Measurements from ENCODE around the gene STAT5A.

DNA sequence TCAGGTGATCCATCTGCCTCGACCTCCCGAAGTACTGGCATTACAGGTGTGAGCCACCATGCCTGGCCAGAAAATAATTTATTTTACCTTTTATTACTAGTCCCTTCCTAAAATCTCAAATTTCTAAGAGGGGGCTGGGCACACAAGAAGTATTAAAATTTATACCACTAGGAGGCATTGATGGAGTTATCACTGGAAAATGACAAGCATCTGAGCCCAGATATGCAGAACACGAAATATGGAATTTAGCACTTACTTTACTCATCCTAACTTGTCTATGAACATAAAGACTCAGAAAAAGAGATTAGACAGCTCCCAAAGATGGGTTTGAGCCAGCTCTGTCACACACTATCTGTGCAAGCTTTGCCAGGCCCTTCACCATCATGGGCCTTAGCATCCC lies 46.4 kb downstream of the STAT5A start:
- TF ChIP-seq, protein P1, sequence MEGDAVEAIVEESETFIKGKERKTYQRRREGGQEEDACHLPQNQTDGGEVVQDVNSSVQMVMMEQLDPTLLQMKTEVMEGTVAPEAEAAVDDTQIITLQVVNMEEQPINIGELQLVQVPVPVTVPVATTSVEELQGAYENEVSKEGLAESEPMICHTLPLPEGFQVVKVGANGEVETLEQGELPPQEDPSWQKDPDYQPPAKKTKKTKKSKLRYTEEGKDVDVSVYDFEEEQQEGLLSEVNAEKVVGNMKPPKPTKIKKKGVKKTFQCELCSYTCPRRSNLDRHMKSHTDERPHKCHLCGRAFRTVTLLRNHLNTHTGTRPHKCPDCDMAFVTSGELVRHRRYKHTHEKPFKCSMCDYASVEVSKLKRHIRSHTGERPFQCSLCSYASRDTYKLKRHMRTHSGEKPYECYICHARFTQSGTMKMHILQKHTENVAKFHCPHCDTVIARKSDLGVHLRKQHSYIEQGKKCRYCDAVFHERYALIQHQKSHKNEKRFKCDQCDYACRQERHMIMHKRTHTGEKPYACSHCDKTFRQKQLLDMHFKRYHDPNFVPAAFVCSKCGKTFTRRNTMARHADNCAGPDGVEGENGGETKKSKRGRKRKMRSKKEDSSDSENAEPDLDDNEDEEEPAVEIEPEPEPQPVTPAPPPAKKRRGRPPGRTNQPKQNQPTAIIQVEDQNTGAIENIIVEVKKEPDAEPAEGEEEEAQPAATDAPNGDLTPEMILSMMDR (IDR thresholded peaks at IDR 0.05): peak in 2 of 6 experiments; percentile 8 to 19
- no peak for TF ChIP-seq POLR2A (IDR thresholded peaks at IDR 0.05)

Data from thyroid gland (tissue), 4 donors.